T-helper 1 cell treated with Interleukin-12 subunit alpha and Interleukin-12 subunit beta and Interleukin-4 antibody, amounts not matched to agents 30 ng/mL and 1 ng/mL, for 36 hours (primary cell): ENCODE measurements around the gene CTTN. TPM values are rescaled to one million over a fixed set of nuclear protein-coding genes. Genes with fewer than 3 reads are reported as not detected.
"Not testable (repeated sequence)": the region's sequence is repeated elsewhere in the genome, so short reads cannot be mapped to it uniquely, and the experiment has no call there.

Experiments used
- intact Hi-C: fragments of 100-400 bp; cut with micrococcal nuclease; formaldehyde crosslinking; loops from one replicate; pipeline ENCODE4 v1.15.1; 2024
- total RNA-seq: library from RNA; stranded (reverse); gene quantifications from 2 replicates; pipeline ENCODE4 v1.2.3, GENCODE V29; 2022

The CTTN gene
- total RNA-seq, 1 donor from 2014 or later: 2.2 TPM

DNA sequence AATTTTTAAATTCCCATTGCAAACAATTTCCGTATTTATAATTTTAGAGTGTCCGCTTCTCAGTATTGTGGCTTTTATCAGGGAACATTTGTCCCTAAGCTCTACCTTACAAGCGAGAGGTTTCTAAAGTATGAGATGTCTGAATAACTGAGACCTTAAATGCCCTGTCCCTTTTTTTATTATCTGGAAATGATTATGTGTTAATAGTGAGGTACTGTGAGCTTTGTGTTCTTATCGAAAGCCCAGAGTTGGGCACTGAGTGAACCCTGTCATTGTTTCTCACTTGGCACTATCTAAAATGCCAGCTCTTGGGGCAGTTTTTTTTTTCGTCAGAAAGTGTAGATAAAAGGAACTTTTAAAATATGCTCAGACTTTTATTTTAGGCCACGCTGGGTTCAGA is 9.5 kb downstream of the CTTN start:
- intact Hi-C loops: no loop called here

DNA sequence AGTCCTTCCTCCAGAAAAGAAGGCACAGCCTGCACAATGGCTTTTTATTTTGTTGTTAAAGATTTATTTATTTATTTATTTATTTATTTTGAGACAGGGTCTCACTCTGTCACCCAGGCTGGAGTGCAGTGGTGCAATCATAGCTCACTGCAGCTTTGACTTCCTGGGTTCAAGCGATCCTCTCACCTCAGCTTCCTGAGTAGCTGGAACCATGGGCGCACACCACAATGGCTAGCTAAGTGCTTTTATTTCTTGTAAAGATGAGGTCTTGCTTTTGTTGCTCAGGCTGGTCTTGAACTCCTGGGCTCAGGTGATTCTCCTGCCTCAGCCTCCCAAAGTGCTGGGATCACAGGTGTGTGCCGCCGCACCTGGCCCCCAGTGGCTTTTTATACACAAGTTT is 10.0 kb downstream of the CTTN start:
- intact Hi-C loops: not testable (repeated sequence)

DNA sequence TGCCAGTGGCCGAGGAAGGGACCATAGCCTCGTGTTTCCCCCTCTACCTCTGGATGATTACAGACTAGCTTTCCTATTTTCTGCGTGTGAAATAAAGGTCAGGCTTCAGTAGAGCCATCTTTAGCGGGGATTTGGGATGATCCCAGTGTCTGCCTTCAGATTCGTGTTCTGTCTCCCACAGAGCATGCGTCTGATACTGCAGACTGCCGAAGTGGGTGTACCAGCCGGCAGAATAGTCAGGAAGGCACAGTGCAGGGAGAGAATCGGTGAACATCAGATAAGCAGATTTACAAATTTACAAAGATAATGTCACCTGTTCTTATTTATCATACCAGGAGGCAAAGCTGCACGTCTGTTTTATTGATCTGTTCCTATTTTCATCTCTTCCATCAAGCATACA is 11.1 kb downstream of the CTTN start:
- intact Hi-C loops: no loop called here

DNA sequence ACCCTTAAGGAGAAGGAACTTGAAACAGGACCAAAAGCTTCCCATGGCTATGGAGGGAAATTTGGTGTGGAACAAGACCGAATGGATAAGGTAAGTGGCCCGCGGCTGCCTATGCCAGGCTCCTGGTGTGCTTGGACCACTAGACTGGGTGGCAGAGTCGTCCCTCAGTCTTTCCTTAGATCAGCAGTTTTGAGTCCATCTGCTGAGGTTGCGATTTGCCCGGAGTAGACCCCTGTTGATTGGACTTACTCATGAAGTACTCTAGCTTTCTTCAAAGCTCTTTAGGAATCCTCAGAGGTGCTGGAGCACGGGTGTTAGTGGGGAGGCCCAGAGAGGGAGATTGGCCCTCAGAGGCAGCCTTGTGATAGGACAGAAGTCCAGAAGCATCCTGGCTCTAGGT is 11.5 kb downstream of the CTTN start:
- intact Hi-C loops: no loop called here

DNA sequence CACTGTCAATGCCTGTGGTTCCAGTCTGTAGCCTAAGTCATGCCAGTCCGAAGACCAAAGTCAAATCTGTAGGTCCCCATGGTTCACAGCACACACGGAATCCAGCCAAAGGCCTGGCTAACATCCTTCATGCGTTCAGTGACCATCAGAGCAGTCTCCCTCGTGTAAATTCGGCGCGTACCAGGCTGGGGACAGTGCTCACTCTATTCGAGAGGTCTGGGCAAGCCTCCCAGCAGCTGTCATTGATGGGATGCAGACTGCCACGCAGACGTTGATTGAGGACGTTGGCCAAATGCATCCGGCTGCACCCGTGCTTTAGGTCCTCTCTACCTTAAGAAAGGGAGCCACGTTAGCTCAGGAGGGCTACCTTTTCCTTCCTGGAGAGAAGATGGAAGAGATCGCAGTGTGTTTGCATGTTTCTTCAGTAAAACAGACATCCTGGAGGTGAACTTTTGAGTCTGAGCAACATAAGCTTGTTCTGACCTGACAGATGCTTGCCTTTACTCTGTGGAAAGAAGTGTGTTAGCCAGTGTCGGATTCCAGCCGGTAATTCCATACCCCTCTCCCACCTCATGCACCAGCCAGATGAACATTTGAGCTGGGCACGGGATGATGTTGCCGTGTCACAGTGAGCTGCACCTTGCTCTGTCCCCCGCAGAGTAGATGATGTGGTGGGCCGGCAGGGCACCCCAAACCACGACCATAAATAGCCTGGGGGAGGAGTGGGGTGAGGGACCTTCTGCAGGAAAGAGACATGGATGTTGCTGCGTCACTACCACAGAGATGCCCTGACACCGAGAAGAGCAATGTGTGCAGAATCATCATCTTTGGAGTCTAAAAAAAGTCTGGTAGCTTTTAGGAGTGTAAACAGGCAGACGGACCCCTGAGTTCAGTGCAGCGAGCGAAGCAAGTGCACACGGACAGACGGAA is 12.2 kb downstream of the CTTN start:
- intact Hi-C loops: no loop called here

DNA sequence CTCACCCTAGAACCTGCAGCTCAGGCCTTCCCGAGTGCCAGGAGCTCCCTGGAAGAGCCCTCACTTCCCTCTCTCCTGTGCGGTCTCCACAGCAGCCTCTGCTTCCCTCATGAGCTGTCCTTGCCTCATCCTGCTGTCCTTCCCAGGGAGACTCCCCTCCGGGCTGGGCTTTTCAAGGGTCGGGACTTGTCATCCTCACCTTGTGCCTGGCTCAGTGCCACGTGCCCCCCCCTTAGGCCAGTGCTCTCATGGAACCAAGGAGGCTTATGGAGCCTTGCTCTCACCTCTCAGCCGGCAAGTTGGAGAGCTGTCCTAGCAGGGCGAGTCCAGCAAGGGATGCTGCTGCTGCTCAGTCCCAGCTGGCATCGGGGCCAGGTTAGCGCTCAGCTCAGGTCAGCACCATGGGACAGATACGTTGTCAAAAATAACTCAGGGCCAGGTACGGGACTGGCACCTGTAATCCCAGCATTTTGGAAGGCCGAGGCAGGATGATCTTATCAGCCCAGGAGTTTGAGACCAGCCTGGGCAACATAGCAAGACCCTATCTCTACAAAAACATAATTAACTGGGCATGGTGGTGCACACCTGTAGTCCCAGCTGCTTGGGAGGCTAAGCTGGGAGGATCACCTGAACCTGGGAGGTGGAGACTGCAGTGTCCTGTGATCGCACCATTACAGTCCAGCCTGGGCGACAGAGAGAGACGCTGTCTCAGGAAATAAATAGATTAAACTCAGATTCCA is 13.6 kb downstream of the CTTN start:
- intact Hi-C loops: no loop called here

DNA sequence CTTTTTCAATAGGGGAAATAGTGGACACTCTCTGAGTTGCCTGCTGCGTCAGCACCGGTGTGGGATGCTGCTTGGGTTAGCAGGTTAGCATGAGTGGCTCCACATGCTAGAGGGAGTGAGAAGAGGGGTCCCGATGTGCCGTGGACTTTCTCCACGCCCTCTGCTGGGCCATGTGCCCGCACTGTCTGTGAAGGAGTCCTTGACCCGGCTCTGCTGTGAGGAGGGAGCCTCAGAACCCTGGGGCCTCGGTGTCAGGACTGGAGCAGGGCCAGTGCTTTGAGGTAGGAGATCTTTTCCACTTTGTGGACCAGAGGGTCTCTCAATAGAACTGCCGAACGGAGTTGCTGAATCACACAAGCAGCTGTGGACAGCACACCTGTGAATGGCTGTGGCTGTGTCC is 14.8 kb downstream of the CTTN start:
- intact Hi-C loops: no loop called here

DNA sequence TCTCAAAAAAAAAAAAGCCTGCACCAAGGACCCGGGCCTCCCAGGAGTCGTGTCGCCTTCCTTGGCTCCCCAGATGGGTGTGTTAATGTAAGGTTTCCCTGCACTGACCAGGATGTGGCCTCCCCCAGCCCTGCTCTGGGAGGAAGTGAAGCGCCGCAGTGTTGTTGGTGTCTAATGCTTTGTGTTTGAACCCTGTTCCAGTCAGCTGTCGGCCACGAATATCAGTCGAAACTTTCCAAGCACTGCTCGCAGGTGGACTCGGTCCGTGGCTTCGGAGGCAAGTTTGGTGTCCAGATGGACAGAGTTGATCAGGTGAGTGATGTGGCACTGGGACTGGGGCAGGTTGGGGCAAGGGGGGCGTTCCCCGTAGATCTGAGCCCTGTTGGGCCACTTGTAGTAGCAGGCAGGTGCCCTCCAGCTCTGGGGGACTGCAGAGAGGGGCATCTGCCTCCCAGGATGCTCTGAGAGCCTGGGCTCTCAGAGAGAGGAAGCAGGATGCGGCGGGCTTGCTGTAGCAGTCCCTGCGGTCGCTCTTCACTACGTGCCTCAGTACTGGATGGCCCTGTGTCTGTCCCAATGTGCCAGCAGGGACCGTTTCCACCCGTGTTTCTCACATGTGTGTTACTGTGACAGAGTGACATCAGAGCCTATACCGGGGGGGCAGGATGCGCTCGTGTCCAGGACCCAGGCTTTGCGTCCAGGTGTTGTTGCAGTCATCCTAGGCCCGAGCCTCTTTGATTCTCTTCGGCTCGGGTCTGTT is 16.2 kb downstream of the CTTN start:
- intact Hi-C loops: no loop called here

DNA sequence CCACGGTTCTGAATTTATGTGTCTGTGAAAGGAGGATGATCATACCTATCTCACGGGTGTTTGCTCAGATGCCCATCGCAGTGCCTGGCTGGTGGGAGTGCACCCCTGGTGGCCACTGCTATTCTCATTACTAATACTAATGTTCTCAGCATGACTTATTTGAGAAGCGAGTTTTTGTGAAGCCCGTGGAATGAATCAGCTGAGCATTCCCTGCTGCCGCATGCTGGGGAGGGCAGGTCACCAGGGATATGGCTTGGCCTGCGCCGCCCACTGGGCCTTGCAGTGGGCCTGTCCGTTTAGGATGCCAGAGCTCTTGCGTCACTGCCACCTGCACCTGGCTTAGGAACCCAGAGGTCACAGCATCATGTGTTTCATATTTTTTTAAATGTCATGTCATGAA is 16.9 kb downstream of the CTTN start:
- intact Hi-C loops: no loop called here

DNA sequence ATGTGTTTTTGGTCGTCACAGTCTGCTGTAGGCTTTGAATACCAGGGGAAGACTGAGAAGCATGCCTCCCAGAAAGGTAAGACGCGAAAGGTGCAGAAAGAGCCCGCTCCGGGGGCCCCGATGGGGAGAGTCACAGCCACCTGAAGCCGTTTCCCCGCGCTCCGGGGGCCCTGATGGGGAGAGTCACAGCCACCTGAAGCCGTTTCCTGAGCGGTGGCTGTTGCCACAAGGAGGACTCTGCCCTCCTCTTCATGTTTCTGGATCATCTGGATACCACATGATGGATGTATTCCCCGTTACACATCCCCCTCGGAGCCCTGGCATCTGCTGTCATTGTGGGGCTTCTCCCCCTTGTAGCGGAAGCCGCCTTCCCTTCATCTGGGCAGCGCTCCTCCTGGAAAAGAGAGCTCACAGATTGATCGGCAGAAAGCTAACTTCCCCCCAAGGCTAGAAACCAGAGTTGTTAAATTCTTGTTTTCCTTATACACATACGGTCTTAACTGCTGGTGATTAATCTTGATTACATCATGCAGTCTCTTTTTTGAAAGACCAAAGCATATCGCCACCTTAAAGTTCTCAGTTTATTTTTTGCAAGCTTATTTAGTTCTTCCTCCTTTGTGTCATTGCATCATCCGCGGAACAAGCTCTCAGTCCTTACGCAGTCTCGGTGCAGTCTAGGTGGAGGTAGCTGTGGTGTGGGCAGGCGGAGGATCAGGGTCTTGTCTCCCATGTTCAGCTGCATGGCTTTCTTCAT is 17.5 kb downstream of the CTTN start:
- intact Hi-C loops: no loop called here

DNA sequence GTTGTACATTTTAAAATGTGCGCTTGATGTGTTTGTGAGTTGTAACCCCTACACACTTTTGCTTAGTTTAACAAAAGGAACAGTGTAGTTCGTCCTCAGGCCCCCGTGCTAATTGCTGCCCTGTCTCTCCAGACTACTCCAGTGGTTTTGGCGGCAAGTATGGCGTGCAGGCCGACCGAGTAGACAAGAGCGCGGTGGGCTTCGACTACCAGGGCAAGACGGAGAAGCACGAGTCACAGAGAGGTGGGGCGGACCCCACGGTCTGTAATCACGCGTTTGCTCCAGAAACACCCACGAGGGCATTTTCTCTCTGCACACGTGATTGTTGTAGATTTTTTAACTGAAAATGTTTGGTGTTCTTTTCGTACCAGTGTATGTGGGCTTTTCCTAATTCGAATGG is 18.6 kb downstream of the CTTN start:
- intact Hi-C loops: no loop called here

DNA sequence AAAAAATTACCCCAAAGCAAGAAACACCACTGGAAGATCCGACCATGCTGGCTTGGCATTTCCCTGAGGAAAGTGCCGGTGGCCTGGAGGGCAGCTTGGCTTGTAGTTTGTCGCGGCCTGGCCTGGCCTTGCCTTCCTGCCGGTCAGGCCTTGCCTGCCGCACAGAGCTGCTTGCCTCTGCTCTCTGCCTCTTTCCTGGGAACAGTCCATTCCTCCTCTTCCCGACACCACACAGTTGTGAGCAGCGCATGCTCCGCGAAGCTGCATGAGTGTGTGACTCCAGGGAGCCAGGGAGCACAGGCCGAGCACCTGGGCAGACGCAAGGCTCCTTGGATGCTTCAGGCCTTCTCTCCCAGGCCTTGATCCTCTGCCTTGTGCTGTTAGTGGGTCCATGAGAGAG is 19.8 kb downstream of the CTTN start:
- intact Hi-C loops: no loop called here

DNA sequence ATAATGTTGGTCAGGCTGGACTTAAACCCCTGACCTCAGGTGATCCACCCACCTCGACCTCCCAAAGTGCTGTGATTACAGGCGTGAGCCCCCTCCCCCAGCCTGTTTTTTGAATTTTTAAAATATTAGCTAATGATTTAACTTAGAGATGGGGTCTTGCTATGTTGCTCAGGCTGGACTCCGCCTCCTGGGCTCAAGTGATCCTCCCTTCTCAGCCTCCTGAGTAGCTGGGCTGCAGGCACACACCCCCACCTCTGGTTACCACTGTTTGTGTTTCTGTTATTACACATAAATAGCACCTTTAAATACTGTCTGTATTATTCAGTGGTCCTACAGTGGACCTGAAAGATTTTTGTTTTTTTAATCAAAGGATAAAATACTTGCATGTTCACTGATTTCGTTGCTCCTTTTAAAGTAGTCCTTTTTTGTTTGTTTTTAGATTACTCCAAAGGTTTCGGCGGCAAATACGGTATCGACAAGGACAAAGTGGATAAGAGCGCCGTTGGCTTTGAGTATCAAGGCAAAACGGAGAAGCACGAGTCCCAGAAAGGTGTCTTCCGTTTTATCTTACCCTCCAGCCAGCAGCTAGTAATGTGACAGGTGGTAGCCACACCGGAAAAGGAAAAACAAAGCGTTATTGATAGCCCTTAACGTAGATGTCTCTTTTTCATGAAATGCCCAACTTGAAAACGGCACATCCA is 21.1 kb downstream of the CTTN start:
- intact Hi-C loops: loop anchor here (5.0 kb wide), 1 partner anchor 502 kb away; no protein-coding TSS in a partner anchor

DNA sequence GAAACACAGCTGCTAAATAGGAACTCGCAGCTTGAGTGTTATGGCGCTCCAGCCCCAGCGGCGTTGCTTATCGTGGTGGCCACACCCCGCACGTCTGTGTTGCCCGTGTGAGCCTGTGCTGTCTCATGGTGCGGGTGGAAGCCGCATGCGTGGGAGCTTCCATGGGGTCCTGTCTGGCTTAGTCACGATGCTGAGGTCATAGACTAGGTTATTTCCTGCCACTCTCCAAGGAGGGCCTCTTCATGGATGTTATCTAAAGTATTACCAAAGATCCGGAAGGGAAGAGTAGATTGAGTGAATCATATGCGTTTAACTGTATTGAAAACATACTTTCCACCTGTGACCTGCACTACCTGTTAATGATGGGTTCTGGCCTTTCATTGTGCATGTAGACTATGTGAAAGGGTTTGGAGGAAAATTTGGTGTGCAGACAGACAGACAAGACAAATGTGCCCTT is 21.7 kb downstream of the CTTN start:
- intact Hi-C loops: loop anchor here (5.0 kb wide), 1 partner anchor 503 kb away; no protein-coding TSS in a partner anchor

DNA sequence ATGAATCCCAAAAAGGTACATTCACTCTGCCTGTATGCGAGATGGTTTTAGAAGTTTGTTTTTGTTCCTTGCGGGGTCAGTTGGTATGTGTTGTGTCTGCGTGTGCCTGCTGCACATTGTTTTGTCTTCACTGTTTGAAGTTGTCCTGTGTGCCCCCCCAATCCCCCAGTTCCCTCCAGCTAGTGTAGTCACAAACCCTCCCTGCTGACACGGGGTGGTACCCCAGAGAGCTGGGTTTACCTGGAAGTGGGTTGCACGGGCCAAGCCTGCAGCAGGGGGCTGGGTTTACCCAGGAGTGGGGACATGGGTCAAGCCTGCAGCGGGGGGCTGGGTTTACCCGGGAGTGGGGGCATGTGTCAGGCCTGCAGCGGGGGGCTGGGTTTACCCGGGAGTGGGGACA is 22.2 kb downstream of the CTTN start:
- intact Hi-C loops: loop anchor here (5.0 kb wide), 1 partner anchor 503 kb away; no protein-coding TSS in a partner anchor

DNA sequence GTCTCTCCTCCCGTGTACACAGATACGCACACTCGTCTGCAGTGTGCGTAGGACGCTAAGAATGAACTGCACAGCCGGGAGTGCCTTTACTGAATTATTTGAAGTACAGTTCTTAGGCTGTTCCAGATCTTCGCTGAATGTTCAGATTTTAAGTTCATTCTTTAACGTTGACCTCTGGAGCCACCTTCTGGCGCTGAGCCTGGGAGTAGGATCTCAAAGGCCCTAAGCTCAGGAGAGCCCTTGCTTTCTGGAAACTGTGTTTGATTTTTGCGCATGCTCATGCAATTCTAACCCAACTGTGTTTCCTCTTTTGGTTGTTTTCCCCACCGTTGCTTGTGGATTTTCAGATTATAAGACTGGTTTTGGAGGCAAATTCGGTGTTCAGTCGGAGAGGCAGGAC is 22.8 kb downstream of the CTTN start:
- intact Hi-C loops: loop anchor here (5.0 kb wide), 1 partner anchor 504 kb away; no protein-coding TSS in a partner anchor

DNA sequence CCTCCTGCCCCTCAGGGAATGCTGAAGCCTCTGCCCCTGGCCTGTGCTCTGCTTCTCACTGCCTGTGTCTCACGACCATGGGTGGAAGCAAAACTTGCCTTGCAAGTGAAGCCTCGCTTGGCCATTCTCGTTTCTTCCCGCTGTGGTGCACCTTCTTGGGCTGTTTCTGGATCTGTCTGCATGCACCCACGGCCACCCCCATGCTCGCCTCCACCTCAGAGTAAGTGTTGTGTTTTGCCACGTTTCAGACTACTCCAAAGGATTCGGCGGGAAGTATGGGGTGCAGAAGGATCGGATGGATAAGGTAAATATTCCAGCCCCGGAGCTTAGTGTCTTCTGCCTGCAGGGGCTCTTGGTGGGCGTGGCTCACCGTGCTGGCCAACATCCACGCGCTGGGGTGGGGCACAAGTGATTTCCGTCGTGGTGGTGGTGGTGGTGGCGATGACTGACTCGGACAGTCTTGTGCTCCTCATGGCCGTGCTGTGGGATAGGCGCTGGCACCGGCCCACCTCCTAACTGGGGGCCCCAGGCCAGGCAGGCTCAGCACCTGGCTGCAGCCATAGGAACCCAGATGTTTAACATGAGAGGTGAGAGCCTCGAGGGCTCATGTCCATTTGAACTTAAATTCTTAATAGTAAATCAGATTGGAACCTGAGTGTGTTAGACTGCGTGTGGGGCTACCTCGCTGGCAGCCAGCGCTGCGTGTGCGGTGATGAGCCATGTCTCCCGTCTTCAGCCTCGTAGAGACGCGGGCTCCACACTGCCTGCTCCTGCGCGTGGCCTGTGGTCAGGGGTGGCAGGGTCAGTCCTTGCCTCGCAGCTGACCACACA is 24.6 kb downstream of the CTTN start:
- intact Hi-C loops: loop anchor here (5.0 kb wide), 1 partner anchor 506 kb away; no protein-coding TSS in a partner anchor

DNA sequence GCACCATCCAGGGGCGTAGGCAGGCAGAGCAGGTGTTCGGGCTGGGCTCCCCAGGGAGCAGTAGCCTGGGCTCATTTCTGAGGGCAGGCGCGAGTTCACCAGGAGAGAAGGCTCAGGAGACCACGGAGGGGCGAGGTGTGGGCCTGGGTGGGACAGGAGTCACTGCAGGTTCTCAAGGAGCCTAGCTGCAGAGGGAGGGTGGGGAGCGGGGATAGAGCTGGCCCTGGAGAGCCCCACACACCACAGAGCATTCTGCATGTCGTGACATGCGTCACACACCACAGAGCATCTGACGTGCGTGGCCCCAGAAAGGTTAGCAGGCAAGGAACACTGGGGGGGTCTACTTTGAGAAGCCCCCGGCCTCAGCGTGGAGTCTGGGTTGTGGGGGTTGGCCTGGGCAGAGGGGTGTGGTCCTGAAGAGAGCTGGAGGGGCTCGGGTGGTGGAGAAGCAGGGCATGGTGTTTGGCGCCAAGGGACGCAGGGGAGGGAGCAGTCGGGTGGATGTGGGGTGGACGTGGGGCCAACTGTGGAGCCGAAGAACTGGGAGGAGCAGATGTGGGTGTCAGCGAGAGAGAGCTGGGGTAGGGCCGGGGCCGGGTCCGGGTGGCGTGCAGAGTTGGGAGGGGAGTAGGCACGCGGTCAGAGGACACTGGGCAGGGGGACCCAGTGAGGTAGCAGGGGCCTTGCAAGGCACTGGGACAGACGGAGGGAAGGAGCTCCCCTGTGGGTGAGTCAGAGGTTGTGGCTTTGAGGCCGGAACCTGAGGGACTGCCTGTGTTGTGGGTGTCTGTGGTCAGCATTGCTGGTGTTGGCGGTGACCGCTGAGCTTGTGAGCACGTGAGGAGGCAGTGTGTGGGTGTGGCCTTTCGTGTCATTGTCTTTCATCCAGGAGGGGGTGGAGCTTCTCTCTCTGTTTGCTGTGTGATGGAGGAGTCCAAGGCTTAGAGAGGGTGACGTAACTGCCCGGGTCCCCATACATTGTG is 25.5 kb downstream of the CTTN start:
- intact Hi-C loops: loop anchor here (5.0 kb wide), 1 partner anchor 507 kb away; no protein-coding TSS in a partner anchor
